ENCODE measurements around the gene NANOS1.

- TF ChIP-seq CTCF (IDR thresholded peaks at IDR 0.05; ENCODE audit: low read length) (no peak), EZH2 (IDR thresholded peaks at IDR 0.05; ENCODE audit: borderline replicate concordance, low read length) (no peak)
Observed at GRCh38 chr10:118980135-118980865, 49.2 kb upstream of the NANOS1 start.

All from OCI-LY1 (cell line).